HEK293 (cell line): ENCODE results near the gene GATC.

Source experiments
- BCL11A ChIP-seq: fragments of 450-650 bp; formaldehyde crosslinking; IDR thresholded peaks from 2 replicates; pipeline ENCODE4 v1.5.1; 2016; ENCODE audit warnings: low read depth, missing biosample characterization, missing genetic modification characterization
- HOXD13 ChIP-seq: sonication (generic); formaldehyde crosslinking; IDR thresholded peaks from 2 replicates; pipeline ENCODE4 v1.8.0; 2022; ENCODE audit warnings: missing genetic modification reagents, borderline replicate concordance
- KLF10 ChIP-seq: fragments of 450-650 bp; IDR thresholded peaks from 2 replicates; pipeline ENCODE4 v1.5.1; 2018; ENCODE audit warnings: missing biosample characterization, mild to moderate bottlenecking, missing genetic modification characterization
- ZBTB10 ChIP-seq: fragments of 450-650 bp; formaldehyde crosslinking; IDR thresholded peaks from 2 replicates; pipeline ENCODE4 v1.5.1; 2016; ENCODE audit warnings: missing biosample characterization, missing genetic modification characterization
- ZBTB11 ChIP-seq: fragments of 450-650 bp; formaldehyde crosslinking; conservative IDR thresholded peaks from 2 replicates; pipeline ENCODE4 v1.5.1; 2016; ENCODE audit warnings: low read depth, missing biosample characterization, missing genetic modification characterization
- ZBTB49 ChIP-seq: fragments of 450-650 bp; formaldehyde crosslinking; IDR thresholded peaks from 2 replicates; pipeline ENCODE4 v1.5.1; 2016; ENCODE audit warnings: missing biosample characterization, missing genetic modification characterization, low read depth
- ZBTB6 ChIP-seq: fragments of 450-650 bp; formaldehyde crosslinking; IDR thresholded peaks from 2 replicates; pipeline ENCODE4 v1.5.1; 2017; ENCODE audit warnings: missing biosample characterization, missing genetic modification characterization
- ZFHX2 ChIP-seq: fragments of 450-650 bp; formaldehyde crosslinking; conservative IDR thresholded peaks from 2 replicates; pipeline ENCODE4 v1.5.1; 2016; ENCODE audit warnings: missing biosample characterization, missing genetic modification characterization
- ZFP3 ChIP-seq: fragments of 450-650 bp; formaldehyde crosslinking; IDR thresholded peaks from 2 replicates; pipeline ENCODE4 v1.5.1; 2016; ENCODE audit warnings: low read depth, missing biosample characterization, missing genetic modification characterization
- ZNF138 ChIP-seq: fragments of 450-650 bp; formaldehyde crosslinking; IDR thresholded peaks from 2 replicates; pipeline ENCODE4 v1.5.1; 2016; ENCODE audit warnings: missing biosample characterization, missing genetic modification characterization, borderline replicate concordance
- ZNF175 ChIP-seq: fragments of 450-650 bp; formaldehyde crosslinking; IDR thresholded peaks from 2 replicates; pipeline ENCODE4 v1.5.1; 2016; ENCODE audit warnings: missing biosample characterization, missing genetic modification characterization
- ZNF18 ChIP-seq: fragments of 450-650 bp; formaldehyde crosslinking; IDR thresholded peaks from 2 replicates; pipeline ENCODE4 v1.5.1; 2016; ENCODE audit warnings: missing biosample characterization, missing genetic modification characterization
- ZNF202 ChIP-seq: fragments of 450-650 bp; formaldehyde crosslinking; IDR thresholded peaks from 2 replicates; pipeline ENCODE4 v1.5.1; 2016; ENCODE audit warnings: missing biosample characterization, missing genetic modification characterization, borderline replicate concordance
- ZNF239 ChIP-seq: fragments of 450-650 bp; formaldehyde crosslinking; IDR thresholded peaks from 2 replicates; pipeline ENCODE4 v1.5.1; 2016; ENCODE audit warnings: missing biosample characterization, missing genetic modification characterization
- ZNF280C ChIP-seq: fragments of 450-650 bp; formaldehyde crosslinking; IDR thresholded peaks from 2 replicates; pipeline ENCODE4 v1.5.1; 2016; ENCODE audit warnings: missing biosample characterization, missing genetic modification characterization
- ZNF292 ChIP-seq: fragments of 450-650 bp; formaldehyde crosslinking; IDR thresholded peaks from 2 replicates; pipeline ENCODE4 v1.5.1; 2016; ENCODE audit warnings: low read depth, missing biosample characterization, missing genetic modification characterization, borderline replicate concordance
- ZNF416 ChIP-seq: fragments of 450-650 bp; formaldehyde crosslinking; IDR thresholded peaks from 2 replicates; pipeline ENCODE4 v1.5.1; 2016; ENCODE audit warnings: missing biosample characterization, missing genetic modification characterization
- ZNF423 ChIP-seq: fragments of 450-650 bp; formaldehyde crosslinking; IDR thresholded peaks from 2 replicates; pipeline ENCODE4 v1.5.1; 2016; ENCODE audit warnings: missing biosample characterization, missing genetic modification characterization
- ZNF621 ChIP-seq: fragments of 450-650 bp; formaldehyde crosslinking; IDR thresholded peaks from 2 replicates; pipeline ENCODE4 v1.5.1; 2017; ENCODE audit warnings: missing biosample characterization, missing genetic modification characterization
- ZNF626 ChIP-seq: fragments of 450-650 bp; sonication (Bioruptor Pico); formaldehyde crosslinking; IDR thresholded peaks from 2 replicates; pipeline ENCODE4 v1.5.1; 2018; ENCODE audit warnings: missing biosample characterization, missing genetic modification characterization, inconsistent platforms
- ZNF658 ChIP-seq: fragments of 450-650 bp; formaldehyde crosslinking; IDR thresholded peaks from 2 replicates; pipeline ENCODE4; 2016; ENCODE audit warnings: missing biosample characterization, missing genetic modification characterization
- ZNF660 ChIP-seq: fragments of 450-650 bp; IDR thresholded peaks from 2 replicates; pipeline ENCODE4 v1.5.1; 2018; ENCODE audit warnings: missing biosample characterization, mild to moderate bottlenecking, missing genetic modification characterization
- ZNF785 ChIP-seq: fragments of 450-650 bp; formaldehyde crosslinking; IDR thresholded peaks from 2 replicates; pipeline ENCODE4 v1.5.1; 2016; ENCODE audit warnings: missing biosample characterization, missing genetic modification characterization
- ZNF791 ChIP-seq: fragments of 450-650 bp; formaldehyde crosslinking; IDR thresholded peaks from 2 replicates; pipeline ENCODE4 v1.5.1; 2016; ENCODE audit warnings: missing biosample characterization, missing genetic modification characterization
- ZXDB ChIP-seq: fragments of 450-650 bp; formaldehyde crosslinking; IDR thresholded peaks from 2 replicates; pipeline ENCODE4 v1.5.1; 2016; ENCODE audit warnings: missing biosample characterization, missing genetic modification characterization
- TF ChIP-seq, protein P1 (sequence below): fragments of 450-650 bp; formaldehyde crosslinking; IDR thresholded peaks from 2 replicates; pipeline ENCODE4 v1.5.1; 2017; ENCODE audit warnings: missing biosample characterization, missing genetic modification characterization

The GATC gene

GRCh38 chr12:120489018-120489417 is 42.8 kb downstream of the GATC start (continued):
- TF ChIP-seq ZNF138 (tag by site-specific recombination) (no peak), ZBTB11 (tag by site-specific recombination) (no peak), ZXDB (tag by site-specific recombination) (no peak), ZNF175 (tag by site-specific recombination) (no peak), ZNF660 (peak; percentile 92), ZNF423 (tag by site-specific recombination) (no peak), ZNF18 (tag by site-specific recombination) (no peak), BCL11A (no peak), ZNF416 (tag by site-specific recombination) (no peak), ZNF658 (tag by site-specific recombination) (no peak), ZFP3 (tag by site-specific recombination) (no peak), ZNF626 (tag by site-specific recombination) (no peak), ZNF791 (no peak), ZNF280C (tag by site-specific recombination) (no peak), ZFHX2 (tag by site-specific recombination) (no peak), KLF10 (tag by site-specific recombination) (peak; percentile 22; the same call in 1 of the 2 replicates), ZBTB10 (tag by site-specific recombination) (no peak), ZNF785 (tag by site-specific recombination) (no peak), HOXD13 (CRISPR knock-in tag) (no peak), ZBTB49 (tag by site-specific recombination) (no peak), ZNF239 (no peak), ZNF292 (no peak), ZBTB6 (tag by site-specific recombination) (peak; percentile 61; the same call in 1 of the 2 replicates), ZNF202 (tag by site-specific recombination) (no peak), ZNF621 (no peak)
- TF ChIP-seq, protein P1, sequence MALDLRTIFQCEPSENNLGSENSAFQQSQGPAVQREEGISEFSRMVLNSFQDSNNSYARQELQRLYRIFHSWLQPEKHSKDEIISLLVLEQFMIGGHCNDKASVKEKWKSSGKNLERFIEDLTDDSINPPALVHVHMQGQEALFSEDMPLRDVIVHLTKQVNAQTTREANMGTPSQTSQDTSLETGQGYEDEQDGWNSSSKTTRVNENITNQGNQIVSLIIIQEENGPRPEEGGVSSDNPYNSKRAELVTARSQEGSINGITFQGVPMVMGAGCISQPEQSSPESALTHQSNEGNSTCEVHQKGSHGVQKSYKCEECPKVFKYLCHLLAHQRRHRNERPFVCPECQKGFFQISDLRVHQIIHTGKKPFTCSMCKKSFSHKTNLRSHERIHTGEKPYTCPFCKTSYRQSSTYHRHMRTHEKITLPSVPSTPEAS (tag by site-specific recombination) = no peak
